T-helper 1 cell treated with Interleukin-12 subunit alpha and Interleukin-12 subunit beta and Interleukin-4 antibody, amounts not matched to agents 30 μg/mL and 1 μg/mL, for 36 hours (primary cell): ENCODE measurements around the gene KCNIP3.

Experiments used
- H3K27ac Mint-ChIP-seq: one replicate; pipeline ENCODE4 v1.8.0; 2021; ENCODE audit warnings: mild to moderate bottlenecking, mixed read lengths
- H3K27me3 Mint-ChIP-seq: one replicate; pipeline ENCODE4 v1.8.0; 2021; ENCODE audit warnings: low read depth, mixed read lengths
- H3K36me3 Mint-ChIP-seq: one replicate; pipeline ENCODE4 v1.8.0; 2021; ENCODE audit warnings: low read depth, mixed read lengths
- H3K4me1 Mint-ChIP-seq: one replicate; pipeline ENCODE4 v1.8.0; 2021; ENCODE audit warnings: low read depth, mixed read lengths
- H3K4me3 Mint-ChIP-seq: one replicate; pipeline ENCODE4 v1.8.0; 2021; ENCODE audit warnings: mild to moderate bottlenecking, moderate library complexity, mixed read lengths
- H3K9me3 Mint-ChIP-seq: one replicate; pipeline ENCODE4 v1.8.0; 2021; ENCODE audit warnings: mixed read lengths

The KCNIP3 gene

DNA sequence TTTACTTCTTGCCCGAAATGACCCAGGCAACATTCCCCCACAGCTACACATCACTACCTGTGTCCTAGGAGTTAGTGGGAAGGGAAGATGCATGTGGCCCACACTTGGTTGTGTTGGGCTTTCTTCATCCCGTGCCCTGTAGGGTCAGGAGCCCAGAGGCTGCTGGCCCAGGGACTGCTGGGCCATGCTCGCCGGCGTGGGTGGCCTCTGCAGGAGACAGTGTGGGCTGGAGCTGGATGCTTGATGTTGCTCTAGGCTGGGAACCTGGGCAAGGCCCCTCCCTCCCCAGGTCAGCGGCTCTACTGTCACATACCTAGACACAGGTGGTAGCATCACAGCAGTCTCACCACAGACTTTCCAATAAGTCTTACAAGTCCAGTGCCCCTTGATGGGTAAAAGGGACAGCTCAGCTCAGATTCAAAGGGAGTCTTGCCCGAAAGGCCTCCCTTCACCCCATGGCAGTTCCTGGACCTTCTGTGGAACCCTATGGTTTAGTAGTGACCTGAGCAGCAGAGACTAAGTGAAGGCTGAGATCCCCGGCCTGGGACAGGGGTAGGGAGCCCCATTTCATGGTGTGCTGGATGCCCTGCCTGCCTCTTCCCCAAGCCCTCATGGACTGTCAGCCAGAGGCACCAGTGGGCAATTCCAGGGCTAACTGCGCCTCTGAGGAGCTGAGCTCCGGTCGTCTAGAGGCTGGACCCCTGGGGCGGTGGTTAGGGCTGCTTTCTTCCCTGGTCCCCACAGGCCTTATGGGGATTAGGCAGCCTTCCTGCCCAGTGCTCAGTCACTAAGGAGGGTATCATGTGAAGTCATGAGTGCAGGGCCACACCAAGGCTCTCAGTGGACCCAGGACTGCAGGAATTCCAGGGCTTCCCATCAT, 59.9 kb downstream of the KCNIP3 start:
- H3K4me1 Mint-ChIP-seq, result peaks cover 1% of the 10 kb centered on the region
- H3K36me3 Mint-ChIP-seq, result no peaks in the 10 kb centered on the region
- H3K27ac Mint-ChIP-seq, result no peak overlapping the region
- H3K9me3 Mint-ChIP-seq, result no peaks in the 10 kb centered on the region
- peaks cover 9% of the 10 kb centered on the region for H3K27me3 Mint-ChIP-seq
- H3K4me3 Mint-ChIP-seq, result no peak overlapping the region

GRCh38 chr2:95357717-95358280, 60.7 kb downstream of the KCNIP3 start:
- H3K4me3 Mint-ChIP-seq, result no peak overlapping the region
- peaks cover 9% of the 10 kb centered on the region for H3K27me3 Mint-ChIP-seq
- no peaks in the 10 kb centered on the region for H3K36me3 Mint-ChIP-seq
- peaks cover 1% of the 10 kb centered on the region for H3K4me1 Mint-ChIP-seq
- H3K27ac Mint-ChIP-seq, result no peak overlapping the region
- no peaks in the 10 kb centered on the region for H3K9me3 Mint-ChIP-seq

DNA sequence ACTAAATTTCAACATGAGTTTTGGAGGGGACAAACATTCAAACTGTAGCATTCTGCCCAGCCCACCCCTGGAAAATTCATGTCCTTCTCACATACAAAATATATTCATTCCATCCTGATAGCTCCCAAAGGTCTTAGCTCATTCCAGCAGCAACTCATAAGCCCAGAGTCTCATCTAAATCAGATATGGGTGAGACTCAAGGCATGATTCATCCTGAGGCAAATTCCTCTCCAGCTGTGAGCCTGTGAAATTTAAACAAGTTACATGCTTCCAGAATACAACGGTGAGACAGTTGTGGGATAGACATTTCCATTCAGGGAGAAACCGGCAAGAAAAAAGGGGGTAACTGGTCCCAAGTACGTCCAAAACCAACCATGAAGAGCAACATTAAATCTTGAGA, 61.9 kb downstream of the KCNIP3 start:
- Mint-ChIP-seq H3K27me3 (peaks cover 9% of the 10 kb centered on the region), H3K36me3 (no peaks in the 10 kb centered on the region), H3K4me1 (peaks cover 1% of the 10 kb centered on the region), H3K4me3 (no peak overlapping the region), H3K27ac (no peak overlapping the region), H3K9me3 (no peaks in the 10 kb centered on the region)

- Mint-ChIP-seq H3K27ac (no peak overlapping the region), H3K4me1 (peaks cover 1% of the 10 kb centered on the region), H3K36me3 (no peaks in the 10 kb centered on the region), H3K9me3 (no peaks in the 10 kb centered on the region), H3K4me3 (no peak overlapping the region), H3K27me3 (peaks cover 9% of the 10 kb centered on the region)
Measured at GRCh38 chr2:95359501-95359930, 62.4 kb downstream of the KCNIP3 start.

GRCh38 chr2:95361216-95361980, 64.3 kb downstream of the KCNIP3 start:
- Mint-ChIP-seq H3K36me3 (no peaks in the 10 kb centered on the region), H3K27ac (no peak overlapping the region), H3K27me3 (peaks cover 9% of the 10 kb centered on the region), H3K4me1 (peaks cover 1% of the 10 kb centered on the region), H3K9me3 (no peaks in the 10 kb centered on the region), H3K4me3 (no peak overlapping the region)

DNA sequence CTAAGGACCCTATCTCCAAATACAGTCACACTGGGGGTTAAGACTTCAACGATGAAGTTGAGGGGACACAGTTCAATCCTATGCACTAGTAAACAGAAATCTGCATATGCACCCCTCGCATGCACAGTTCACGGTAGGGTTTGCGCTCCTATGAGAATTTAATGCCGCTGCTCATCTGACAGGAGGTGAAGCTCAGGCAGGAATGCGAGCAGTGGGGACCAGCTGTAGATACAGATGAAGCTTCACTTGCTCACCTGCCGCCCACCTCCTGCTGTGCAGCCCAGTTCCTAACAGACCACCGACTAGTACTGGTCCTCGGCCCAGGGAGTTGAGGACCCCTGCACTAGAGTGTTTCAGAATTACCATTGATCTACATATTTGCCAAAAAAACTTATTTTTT, 65.3 kb downstream of the KCNIP3 start:
- no peaks in the 10 kb centered on the region for H3K9me3 Mint-ChIP-seq
- H3K36me3 Mint-ChIP-seq, result no peaks in the 10 kb centered on the region
- H3K27ac Mint-ChIP-seq, result no peak overlapping the region
- no peak overlapping the region for H3K4me3 Mint-ChIP-seq
- peaks cover 1% of the 10 kb centered on the region for H3K4me1 Mint-ChIP-seq
- H3K27me3 Mint-ChIP-seq, result peaks cover 9% of the 10 kb centered on the region

GRCh38 chr2:95366514-95366913, 69.4 kb downstream of the KCNIP3 start:
- Mint-ChIP-seq H3K4me3 (no peak overlapping the region), H3K9me3 (no peaks in the 10 kb centered on the region), H3K4me1 (no peaks in the 10 kb centered on the region), H3K36me3 (no peaks in the 10 kb centered on the region), H3K27ac (no peak overlapping the region), H3K27me3 (peaks cover 17% of the 10 kb centered on the region)

- H3K27me3 Mint-ChIP-seq, result peaks cover 17% of the 10 kb centered on the region
- no peaks in the 10 kb centered on the region for H3K4me1 Mint-ChIP-seq
- no peak overlapping the region for H3K4me3 Mint-ChIP-seq
- no peak overlapping the region for H3K27ac Mint-ChIP-seq
- H3K36me3 Mint-ChIP-seq, result no peaks in the 10 kb centered on the region
- H3K9me3 Mint-ChIP-seq, result no peaks in the 10 kb centered on the region
Measured at GRCh38 chr2:95372216-95372829, 75.2 kb downstream of the KCNIP3 start.

- H3K36me3 Mint-ChIP-seq, result no peaks in the 10 kb centered on the region
Measured at GRCh38 chr2:95372845-95373244, 75.7 kb downstream of the KCNIP3 start.

DNA sequence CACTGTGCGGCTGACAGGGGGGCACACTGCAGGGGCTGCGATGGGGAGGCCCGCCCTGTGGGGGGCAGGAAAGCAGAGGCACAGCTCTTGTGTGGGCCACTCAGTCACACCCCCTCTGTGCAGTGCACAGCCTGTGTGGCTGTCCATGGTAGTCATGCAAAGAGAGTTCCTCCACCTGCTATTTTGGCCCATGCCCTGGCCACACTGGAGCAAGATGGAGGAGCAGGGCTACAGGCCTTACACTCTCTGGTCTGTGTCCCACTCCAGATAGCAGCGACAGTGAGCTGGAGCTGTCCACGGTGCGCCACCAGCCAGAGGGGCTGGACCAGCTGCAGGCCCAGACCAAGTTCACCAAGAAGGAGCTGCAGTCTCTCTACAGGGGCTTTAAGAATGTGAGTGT, 76.9 kb downstream of the KCNIP3 start:
- no peak overlapping the region for H3K4me3 Mint-ChIP-seq
- no peak overlapping the region for H3K27ac Mint-ChIP-seq
- H3K36me3 Mint-ChIP-seq, result no peaks in the 10 kb centered on the region
- no peaks in the 10 kb centered on the region for H3K4me1 Mint-ChIP-seq
- peaks cover 10% of the 10 kb centered on the region for H3K27me3 Mint-ChIP-seq
- no peaks in the 10 kb centered on the region for H3K9me3 Mint-ChIP-seq

More at GRCh38 chr2:95372845-95373244, 75.7 kb downstream of the KCNIP3 start:
- no peak overlapping the region for H3K4me3 Mint-ChIP-seq
- H3K27ac Mint-ChIP-seq, result no peak overlapping the region
- H3K4me1 Mint-ChIP-seq, result no peaks in the 10 kb centered on the region
- H3K9me3 Mint-ChIP-seq, result no peaks in the 10 kb centered on the region
- peaks cover 17% of the 10 kb centered on the region for H3K27me3 Mint-ChIP-seq

DNA sequence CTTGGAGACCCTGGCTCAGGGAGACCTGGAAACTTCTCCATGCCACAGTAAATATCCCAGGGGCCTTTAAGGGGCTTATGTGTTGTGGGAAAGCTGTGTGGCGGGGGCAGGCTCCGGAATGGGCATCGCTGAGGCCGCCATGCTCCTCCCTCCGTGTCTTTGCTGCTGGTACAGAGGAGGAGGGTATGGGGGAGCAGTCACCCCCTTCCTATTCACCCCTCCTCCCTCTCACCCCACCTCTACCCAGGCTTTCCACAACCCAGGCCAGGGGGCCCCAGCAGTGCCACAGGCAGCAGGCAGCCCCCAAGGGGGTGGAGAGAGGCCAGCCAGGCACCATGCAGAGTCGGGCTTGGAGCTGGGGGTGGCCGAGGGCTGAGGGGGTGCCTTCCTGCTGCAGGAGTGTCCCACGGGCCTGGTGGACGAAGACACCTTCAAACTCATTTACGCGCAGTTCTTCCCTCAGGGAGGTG, 77.3 kb downstream of the KCNIP3 start:
- H3K4me1 Mint-ChIP-seq, result no peaks in the 10 kb centered on the region
- no peak overlapping the region for H3K27ac Mint-ChIP-seq
- H3K4me3 Mint-ChIP-seq, result no peak overlapping the region
- H3K27me3 Mint-ChIP-seq, result peaks cover 9% of the 10 kb centered on the region
- no peaks in the 10 kb centered on the region for H3K9me3 Mint-ChIP-seq
- H3K36me3 Mint-ChIP-seq, result no peaks in the 10 kb centered on the region

DNA sequence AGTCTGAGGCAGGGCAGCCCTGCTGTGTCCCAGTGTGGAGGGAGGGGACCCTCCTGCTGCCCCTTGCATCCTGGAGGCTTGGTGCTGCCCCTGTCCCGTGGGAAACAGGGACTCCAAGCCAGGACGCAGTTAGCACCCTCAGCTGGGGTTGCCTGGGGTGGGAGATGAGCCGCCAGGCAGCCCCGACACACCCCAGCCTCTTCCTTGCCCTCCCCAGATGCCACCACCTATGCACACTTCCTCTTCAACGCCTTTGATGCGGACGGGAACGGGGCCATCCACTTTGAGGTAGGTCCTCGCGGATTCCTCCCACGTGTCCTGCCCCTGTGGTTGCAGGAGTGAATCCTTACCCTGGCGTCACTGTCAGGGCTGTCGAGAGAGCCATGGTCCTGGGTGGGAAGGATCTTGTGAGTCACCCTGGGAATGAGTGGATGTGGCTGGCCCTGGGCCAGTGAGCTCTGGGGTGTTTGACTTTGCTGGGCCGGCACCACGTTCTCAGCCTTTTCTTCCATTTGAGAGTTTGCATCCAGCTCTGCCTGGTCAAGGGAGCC, 77.8 kb downstream of the KCNIP3 start:
- H3K9me3 Mint-ChIP-seq, result no peaks in the 10 kb centered on the region
- H3K36me3 Mint-ChIP-seq, result no peaks in the 10 kb centered on the region
- no peaks in the 10 kb centered on the region for H3K4me1 Mint-ChIP-seq
- H3K27me3 Mint-ChIP-seq, result peaks cover 9% of the 10 kb centered on the region
- H3K27ac Mint-ChIP-seq, result no peak overlapping the region
- H3K4me3 Mint-ChIP-seq, result no peak overlapping the region

GRCh38 chr2:95375532-95376150, 78.5 kb downstream of the KCNIP3 start:
- peaks cover 4% of the 10 kb centered on the region for H3K27me3 Mint-ChIP-seq
- H3K4me1 Mint-ChIP-seq, result no peaks in the 10 kb centered on the region
- no peaks in the 10 kb centered on the region for H3K9me3 Mint-ChIP-seq
- no peak overlapping the region for H3K27ac Mint-ChIP-seq
- no peaks in the 10 kb centered on the region for H3K36me3 Mint-ChIP-seq
- H3K4me3 Mint-ChIP-seq, result no peak overlapping the region
